GM18519 (cell line): ENCODE results near the gene KRTAP20-1.

ENCODE experiments used
- ATAC-seq: cut with Tn5 transposase; IDR thresholded peaks from one replicate; pipeline ENCODE4 v1.9.1; 2021; ENCODE audit warnings: mild to moderate bottlenecking, moderate library complexity; ENCODE audit not compliant: unreplicated experiment, low FRiP score

KRTAP20-1 gene, protein sequence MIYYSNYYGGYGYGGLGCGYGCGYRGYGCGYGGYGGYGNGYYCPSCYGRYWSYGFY

DNA sequence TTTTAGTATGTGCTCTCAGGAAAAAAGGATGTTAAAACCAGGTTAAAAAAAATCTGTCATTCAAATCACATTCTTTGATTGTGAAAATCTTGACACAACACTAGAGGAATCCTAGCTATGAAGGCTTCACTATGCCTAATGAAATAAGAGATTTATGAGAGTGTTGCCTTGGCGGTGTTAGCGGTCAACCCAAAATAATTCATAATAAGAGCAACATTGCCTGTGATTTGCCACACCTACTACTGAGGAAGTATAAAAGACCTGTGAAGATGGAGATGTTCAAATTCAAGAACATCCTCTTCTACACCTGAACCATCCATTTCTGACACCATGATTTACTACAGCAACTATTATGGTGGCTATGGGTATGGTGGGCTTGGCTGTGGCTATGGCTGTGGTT is at the start of gene KRTAP20-1:
Gene KRTAP20-1, plus strand, starts transcription at position 301 of the 400 bp plus-strand sequence. Its CDS starts 30 bp downstream, at position 331.
- ATAC-seq, result no peak

DNA sequence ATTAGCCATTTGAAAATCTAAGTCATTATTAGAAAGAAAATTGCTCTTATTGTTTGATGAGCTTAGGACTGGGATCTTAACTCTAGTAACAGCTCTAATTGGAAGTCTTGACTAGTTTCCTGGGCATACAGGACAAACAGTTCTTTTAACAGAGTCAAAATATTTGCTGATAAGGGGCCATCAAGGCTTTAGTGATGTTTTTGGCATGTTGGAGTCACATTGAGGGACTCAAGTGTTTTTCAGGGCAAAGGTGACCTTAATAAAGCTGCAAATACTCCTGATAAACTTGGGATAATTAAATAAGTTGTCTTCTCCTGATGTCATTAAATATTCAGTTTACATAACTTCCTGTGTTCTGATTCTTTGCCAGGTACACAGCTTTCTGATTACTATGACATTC is 48.6 kb upstream of the KRTAP20-1 start:
- ATAC-seq, result no peak

DNA sequence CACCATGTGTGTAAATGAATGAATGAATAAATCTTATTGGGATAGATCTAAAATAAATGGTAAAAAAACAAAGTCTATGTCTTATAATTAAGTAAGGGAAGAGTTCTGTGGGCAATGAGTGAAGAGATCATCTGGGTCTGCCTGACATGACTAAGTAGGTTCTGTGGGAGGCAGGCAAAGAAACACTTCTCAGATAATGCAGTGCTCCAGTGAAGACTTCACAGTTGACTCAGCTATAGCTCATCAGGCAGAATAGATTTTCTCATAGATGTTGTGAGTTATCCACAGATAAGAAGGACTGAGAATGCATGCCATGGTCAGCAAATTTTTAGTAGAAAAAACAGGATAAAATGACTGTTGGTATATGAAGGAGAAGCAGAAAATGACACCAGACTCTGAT is 38.5 kb upstream of the KRTAP20-1 start:
- ATAC-seq, result no peak

DNA sequence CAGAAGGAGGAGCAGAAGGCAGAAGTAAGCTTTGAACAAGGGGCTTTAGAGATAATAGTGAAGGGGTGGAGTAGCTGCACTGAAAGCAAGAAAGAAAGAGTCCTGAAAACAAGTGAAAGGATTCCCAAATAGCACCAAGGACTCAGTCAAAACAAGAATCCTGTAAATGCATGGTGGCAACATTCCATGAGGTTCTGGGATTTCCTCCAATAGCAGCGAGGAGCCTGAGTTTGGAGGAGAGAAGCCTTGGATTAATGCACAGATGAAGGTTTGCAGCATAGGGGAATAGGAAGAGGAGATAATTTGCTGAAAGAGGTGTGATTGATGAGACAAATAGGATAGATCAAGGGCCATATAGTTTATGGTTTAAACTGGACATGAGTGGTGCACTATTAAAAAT is 36.9 kb upstream of the KRTAP20-1 start:
- ATAC-seq, result no peak

DNA sequence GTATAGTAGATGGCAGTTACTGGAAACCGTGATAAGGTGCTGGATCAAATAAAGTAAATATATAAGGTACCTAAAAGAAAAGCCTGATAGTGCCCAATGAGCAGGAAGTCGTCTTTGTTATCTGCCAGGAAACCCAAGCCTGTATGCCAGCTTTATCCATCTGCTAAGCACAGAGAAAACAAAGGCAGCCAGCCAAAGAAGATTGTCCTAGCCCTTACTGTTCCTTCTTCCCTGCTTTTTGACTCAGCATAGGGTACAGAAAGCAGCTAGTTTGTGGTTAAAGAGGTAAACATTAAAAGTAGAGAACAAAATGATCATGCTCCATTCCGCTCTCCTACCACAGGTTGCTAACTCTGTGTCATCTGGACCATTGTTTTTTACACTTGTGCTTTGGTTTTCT is 36.1 kb upstream of the KRTAP20-1 start:
- no peak for ATAC-seq

DNA sequence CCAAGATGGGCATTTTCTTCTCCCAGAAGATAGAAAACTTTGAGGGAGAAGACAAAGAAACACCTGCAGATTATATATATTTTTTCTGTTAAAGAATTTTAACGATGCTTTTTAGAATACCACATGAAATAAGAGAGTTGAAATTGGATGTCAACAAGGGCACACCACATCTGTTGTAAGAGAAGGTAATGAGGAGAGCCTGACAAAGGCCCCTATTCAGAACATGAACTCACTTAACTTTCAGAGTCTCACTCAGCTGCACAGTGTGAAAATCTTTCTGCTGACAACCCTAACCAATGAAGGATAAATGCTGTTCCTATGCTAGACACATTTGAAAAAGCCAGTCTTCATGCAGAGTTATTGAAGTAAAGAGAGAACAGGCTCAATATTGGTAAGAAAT is 33.4 kb upstream of the KRTAP20-1 start:
- ATAC-seq, result no peak

DNA sequence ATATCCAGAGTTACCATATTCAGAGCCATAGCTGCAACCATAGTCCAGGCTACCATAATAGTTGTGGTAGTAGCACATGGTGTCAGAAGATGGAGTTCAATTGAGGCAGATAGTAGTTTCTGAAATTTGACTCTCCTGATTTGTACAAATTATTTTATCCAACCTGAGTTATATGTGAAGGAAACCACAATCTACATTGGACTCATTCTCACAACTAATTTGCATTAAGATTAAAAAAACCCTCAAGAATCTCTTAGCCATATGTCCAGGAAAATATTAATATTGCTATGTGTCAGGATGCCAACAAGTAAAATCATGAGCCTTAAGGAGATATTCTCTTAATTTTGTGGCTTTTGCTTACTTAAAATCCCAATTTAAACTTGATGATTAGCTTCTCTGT is 25.9 kb upstream of the KRTAP20-1 start, which contains the start of gene KRTAP22-2:
Gene KRTAP22-2, minus strand, starts transcription at position 101 of the 400 bp plus-strand sequence.
- ATAC-seq, result no peak

DNA sequence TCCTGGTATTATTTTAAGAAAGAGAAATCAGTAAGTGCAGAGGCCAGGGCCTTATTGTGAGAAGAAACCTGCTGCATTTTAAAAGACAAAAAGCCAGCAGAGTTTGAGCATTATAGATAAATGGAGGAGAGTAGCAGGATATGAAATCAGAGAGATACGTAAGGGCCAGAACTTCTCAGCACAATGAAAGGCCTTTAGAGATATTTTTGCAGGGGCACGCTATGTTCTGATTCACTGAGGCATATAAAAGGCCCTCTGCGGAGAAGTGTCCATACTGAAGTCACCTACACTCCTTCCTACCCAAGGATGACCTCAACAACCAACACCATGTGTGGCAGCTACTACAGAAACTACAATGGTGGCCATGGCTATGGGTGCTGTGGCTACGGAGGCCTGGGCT is 24.1 kb upstream of the KRTAP20-1 start, which contains the start of gene KRTAP6-3:
Gene KRTAP6-3, plus strand, starts transcription at position 301 of the 400 bp plus-strand sequence. Its CDS starts 6 bp downstream, at position 307.
- no peak for ATAC-seq

DNA sequence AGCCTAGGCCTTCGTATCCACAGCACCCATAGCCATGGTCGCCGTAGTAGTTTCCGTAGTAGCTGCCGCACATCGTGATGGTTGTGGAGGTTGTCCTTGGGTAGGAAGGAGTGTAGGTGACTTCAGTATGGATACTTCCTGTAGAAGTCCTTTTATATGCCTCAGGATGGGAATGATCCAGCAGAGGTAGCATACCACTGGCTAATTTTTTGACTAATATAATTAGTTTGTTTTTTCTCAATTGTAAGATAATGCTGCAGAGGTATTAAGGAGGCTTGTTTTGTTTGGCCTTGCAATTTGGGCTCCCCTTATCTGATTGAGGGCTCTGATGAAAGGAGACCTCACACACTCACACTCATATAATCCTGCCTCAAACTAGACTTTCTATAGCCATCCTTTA is 17.4 kb upstream of the KRTAP20-1 start, which contains the start of gene KRTAP6-2:
Gene KRTAP6-2, minus strand, starts transcription at position 101 of the 400 bp plus-strand sequence. Its CDS starts 28 bp downstream, at position 73.
- no peak for ATAC-seq

DNA sequence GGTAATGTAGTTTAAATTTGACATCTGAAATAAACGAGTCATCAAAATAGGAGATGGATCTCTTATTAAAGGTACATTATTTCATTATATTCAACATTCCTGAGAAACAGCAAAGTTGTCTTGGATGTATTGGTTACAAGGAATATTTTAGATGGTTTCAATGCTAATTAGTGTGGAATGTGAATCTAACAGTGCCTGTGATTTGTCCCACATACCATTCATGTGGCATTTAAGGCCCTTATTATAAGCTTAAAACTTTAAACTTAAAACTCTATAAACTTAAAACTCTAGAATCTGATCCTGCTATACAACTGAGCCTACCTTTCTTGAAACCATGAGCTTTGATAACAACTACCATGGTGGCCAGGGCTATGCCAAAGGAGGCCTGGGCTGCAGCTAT is 15.4 kb upstream of the KRTAP20-1 start, which contains the start of gene KRTAP22-1:
Gene KRTAP22-1, plus strand, starts transcription at position 301 of the 400 bp plus-strand sequence.
- no peak for ATAC-seq

DNA sequence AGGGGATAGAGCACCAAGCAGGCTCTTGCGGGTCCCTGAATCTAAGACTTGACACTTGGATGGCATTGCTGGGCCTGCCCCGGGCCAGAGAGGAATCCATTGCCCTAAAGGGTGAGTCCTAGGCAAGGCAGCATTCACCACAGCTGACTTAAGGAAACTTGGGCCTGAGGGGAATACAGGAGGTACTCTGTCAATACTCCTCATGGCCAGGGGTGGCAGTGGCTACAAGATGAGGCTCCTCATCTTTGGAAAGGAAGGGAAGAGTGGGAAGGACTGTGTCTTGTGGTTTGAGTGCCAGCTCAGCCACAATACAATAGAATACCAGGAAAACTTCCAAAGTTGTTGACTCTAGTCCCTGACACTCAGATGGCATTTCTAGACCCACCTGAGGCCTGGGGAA is 10.3 kb upstream of the KRTAP20-1 start:
- ATAC-seq, result no peak

DNA sequence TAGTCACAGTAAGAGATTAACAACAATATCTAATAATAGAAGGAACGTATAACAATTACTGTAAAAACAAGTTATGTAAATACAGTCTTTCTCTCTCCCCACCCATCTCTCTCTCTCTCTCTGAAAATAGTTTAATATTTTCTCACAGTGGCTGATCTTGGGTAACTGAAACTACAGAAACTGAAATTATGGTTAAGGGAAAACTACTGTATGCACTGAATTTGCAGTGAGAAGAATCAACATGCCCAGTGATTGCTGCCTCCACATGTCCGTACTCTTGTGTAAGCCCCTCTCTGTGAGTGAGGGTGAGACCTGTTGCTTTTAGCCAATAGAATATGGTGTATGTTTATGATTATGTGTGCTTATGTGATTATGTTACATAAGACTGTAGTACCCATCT is 4.1 kb upstream of the KRTAP20-1 start:
- ATAC-seq, result no peak

DNA sequence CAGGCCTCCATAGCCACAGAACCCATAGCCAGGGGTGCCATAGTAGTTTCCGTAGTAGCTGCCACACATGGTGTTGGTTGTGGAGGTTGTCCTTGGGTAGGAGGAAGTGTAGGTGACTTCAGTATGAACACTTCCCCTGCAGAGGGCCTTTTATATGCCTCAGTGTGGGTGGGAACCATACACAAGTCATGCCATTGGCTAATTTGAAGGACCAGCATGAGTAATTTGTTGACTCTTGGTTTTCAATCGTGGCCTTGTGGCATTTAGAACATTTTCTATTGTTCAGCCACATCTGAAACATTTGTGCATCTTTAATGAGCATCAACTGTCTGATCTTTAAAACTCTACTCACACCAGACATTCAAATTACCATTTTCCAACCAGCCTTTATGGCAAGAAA is 2.4 kb upstream of the KRTAP20-1 start, which contains the start of gene KRTAP6-1:
Gene KRTAP6-1, minus strand, starts transcription at position 95 of the 400 bp plus-strand sequence. Its CDS starts 26 bp downstream, at position 69.
- no peak for ATAC-seq

DNA sequence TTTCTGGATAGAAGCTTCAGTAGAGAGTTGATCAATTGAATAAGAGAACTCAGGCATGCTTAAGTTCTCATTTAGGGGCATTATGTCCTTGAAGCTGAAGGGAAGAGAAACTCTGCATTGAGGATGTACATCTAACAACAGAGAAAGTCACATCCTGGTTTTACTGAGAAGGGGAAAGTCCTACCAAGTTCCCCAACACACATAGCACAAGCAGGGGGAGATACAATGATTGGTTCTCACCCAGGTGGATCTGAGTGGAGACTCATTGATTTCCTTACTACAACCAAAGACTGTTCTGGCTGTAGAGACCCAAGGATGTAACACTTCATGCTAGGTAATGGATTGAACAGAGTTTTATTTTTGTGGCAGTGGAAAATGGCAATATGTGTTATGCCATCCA is 1.0 kb upstream of the KRTAP20-1 start:
- ATAC-seq, result no peak

DNA sequence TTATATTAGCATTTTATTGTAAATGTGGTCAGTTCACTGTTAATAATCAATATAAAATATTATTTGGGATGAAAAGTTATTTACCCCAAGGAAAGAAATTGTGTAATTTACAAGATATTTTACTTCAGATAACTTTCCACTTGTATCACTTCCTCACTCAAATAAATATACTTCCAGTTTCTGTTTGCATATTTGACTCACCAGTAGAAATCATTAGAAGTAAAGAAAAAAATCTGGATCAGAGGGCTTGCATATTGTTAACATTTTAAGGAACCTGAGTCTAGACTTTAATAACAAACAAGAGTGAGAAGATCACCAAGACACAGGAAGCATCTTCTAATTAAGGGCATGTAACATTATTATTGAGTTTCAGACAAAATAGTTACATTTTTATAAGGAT is 3.9 kb downstream of the KRTAP20-1 start:
- no peak for ATAC-seq

DNA sequence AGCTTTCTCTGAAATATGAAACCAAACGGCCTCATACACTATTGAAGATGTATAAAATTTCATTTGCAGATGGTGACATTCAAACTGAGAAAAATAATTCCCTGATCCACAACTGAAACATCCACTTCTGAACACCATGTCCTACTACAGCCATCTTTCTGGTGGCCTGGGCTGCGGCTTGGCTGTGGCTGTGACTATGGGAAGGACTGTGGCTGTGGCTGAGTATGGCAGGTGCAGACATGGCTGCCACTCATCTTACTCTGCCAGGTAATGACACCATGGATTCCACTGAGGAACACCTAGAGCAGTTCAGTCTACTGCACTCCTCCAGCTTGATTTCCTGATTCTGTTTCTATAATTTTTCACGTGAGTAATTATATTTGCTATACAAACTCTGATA is 4.3 kb downstream of the KRTAP20-1 start, which contains the start of gene KRTAP20-4:
Gene KRTAP20-4, plus strand, starts transcription at position 106 of the 400 bp plus-strand sequence.
- ATAC-seq, result no peak

DNA sequence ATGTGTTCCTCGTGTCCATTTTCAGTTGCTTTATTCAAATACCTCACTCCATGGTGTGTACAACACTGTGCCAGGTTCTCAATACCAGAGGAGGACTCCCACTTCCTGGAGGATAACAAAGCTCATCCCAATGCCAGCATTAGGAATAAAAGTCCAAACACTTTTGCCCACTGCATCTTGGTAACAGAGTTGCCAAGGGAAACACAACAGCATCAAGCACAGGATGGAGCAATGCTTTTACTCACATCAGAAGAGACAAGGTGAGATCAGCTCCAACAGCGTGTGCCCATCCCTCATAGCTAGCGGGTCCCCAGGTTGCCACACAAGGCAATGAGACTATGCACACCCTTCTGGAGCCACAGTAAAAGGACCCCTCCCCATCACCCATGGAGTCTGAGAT is 7.1 kb downstream of the KRTAP20-1 start:
- no peak for ATAC-seq

DNA sequence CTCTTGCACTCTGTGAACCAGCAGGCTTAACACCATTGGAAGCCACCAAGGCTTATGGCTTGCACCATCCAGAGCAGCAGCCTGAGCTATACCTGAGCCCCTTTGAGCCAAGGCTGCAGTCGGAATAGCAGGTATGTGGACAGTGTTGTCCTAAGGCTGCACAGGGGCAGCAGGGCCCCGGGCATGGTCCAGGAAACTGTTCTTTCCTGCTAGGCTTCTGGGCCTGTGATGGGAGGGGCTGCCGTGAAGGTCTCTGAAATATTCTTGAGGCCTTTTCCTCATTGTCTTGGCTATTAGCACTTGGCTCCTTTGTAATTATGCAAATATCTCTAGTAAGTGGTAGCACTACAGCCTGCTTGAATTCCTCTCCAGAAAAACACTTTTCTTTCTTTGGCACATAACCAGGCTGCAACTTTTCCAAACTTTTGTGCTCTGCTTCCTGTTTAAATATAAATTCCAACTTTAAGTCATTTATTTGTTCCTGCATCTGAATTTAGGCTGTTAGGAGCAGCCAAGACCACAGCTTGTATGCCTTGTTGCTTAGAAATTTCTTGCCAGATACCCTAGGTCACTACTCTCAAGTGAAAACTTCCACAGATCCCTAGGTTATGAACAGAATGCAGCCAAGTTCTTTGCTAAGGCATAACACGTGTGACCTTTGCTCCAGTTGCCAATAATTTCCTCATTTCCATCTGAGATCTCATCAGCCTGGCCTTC is 9.4 kb downstream of the KRTAP20-1 start:
- no peak for ATAC-seq

DNA sequence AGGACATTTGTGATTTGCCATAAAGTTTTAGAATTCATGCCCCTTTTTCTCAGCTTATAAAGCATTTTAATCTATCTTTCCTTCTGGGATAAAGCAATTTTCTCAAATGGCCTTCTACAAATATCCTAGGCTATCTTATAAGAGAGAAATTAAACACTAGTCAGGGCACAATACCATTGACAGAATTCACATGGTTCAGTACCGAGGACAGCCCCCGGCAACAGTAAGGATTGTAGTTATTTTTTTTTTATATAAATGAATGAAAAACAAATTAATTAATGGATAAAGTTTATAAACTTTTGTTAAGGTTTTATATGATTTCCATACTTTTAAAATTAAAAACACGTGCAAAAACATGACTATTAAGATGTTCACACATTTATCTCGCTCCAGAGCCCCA is 11.9 kb downstream of the KRTAP20-1 start:
- no peak for ATAC-seq

DNA sequence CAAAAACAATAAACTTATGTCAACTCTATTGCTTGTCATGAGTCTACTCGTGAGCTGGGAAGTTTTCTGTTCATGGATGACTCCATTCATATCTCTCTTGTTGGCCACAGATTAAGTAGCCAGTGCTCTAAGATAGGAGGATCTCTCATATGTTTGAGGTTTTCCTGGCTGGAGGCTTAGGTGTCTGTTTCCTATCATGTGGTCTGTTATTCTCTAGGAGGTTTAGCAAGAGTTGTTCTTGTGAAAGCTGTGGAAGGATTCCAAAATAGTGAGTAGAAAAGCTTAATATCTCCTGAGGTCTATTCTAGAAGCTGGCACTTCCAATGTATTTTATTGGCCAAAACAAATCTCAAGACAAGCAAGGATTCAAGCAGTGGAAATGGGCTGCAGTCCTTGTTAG is 13.0 kb downstream of the KRTAP20-1 start:
- ATAC-seq, result no peak

DNA sequence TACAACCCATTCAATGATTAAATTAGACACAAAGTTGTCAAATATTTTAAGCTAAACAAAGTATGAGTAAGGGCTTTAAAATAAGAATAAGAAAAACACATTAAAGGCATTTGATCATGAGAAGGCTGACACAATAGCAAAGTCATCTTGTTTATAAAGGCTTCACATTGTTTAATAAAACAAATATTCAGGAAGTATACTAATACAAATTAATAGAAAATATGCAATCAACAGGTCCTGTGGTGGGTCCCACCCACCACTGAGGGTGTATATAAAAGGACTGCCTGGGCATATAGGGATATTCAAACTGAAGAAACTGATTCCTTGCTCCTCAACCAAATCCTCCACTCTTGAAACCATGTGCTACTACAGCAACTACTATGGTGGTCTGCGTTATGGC is 18.7 kb downstream of the KRTAP20-1 start, which contains the start of gene KRTAP20-2:
Gene KRTAP20-2, plus strand, starts transcription at position 301 of the 400 bp plus-strand sequence. Its CDS starts 58 bp downstream, at position 359.
- ATAC-seq, result no peak

DNA sequence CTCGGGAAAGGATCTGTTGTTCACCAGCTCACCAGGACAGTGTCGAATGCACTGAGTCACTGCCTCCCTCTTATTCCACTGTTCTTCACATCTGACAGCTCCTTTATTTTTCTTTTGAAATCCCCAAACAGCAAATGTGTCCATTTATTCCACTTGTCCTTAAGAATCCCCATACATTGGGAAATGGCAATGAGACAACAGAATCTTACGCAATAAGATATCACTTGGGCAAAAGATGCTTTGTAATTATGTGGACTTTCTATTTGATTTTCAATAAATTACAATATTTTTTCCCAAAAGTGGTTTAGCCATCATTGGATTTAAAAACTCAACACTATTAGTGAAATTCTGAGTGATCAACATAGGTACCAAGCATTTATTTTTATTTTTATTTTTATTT is 22.5 kb downstream of the KRTAP20-1 start:
- ATAC-seq, result no peak
